Measurements from ENCODE around the gene PPME1.
"Not testable (repeated sequence)": the region's sequence is repeated elsewhere in the genome, so short reads cannot be mapped to it uniquely, and the experiment has no call there.

The PPME1 gene, protein sequence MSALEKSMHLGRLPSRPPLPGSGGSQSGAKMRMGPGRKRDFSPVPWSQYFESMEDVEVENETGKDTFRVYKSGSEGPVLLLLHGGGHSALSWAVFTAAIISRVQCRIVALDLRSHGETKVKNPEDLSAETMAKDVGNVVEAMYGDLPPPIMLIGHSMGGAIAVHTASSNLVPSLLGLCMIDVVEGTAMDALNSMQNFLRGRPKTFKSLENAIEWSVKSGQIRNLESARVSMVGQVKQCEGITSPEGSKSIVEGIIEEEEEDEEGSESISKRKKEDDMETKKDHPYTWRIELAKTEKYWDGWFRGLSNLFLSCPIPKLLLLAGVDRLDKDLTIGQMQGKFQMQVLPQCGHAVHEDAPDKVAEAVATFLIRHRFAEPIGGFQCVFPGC

DNA sequence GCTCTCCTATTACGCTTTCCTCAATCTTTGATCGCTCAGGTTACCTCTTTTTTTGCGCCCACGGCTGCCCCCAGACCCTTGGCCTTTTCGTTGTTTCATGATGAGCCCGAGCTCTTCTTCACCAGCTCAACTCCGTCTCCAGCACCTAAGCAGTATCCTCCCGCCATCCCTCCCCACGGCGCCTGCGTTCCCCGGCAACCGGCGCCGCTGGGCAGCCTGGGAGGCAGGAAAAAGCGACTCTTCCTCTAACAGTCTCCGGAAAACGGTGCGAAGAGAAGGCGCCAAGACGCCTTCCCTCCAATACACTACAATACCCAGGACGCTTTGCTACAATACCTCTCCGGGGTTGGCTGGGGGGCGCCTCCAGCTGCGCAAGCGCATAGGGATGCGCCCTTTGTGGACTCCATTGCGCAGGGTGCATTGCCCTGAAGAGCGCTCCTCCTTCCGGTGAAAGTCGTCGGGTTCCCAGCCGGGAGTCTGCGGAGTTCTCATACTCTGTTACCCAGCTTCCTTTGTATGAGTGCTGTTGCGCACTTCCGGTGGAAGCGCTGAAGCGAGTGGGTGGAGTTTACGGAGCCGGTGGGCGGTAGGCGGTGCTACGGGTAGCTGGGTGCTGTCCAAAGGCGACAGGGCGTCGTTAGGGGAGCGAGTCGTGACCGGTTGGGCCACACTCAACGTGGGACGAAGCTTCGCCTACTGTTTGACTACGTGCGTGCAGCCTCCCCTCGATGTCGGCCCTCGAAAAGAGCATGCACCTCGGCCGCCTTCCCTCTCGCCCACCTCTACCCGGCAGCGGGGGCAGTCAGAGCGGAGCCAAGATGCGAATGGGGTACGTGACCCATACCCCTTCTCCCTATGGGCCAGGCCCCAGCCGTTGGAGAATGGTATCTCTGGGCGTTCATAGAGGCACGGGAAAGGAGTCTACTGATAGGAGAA, at the start of gene PPME1, which contains the start of gene C2CD3:
Gene PPME1 (plus strand): TSS at position 596 of the 936 bp plus-strand sequence. CDS start 133 bp downstream, at position 729.
Gene C2CD3 (minus strand): TSS at position 309 of the 936 bp plus-strand sequence. CDS start 210 bp downstream, at position 99.
- DNase-seq, result peak; percentile 97

DNA sequence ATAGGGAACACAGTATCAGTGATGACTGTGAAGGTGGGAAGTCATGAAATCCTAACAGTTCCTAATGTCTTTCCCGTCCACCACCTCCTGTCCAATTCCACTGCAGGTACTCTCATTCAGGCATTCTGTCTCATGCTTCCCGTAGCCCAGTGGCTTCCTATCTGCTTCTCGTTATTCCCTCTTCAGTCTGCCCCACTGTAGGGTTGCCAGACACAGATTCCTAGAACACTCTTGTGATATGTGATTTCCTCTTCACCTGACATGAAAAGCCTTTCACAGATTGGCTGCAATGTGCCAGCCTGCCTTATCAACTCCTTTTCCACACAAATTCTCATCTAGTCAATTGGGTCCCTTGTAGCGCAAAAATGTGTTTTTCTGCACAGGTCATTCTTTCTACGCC, 49.3 kb upstream of the PPME1 start:
- no peak for DNase-seq

DNA sequence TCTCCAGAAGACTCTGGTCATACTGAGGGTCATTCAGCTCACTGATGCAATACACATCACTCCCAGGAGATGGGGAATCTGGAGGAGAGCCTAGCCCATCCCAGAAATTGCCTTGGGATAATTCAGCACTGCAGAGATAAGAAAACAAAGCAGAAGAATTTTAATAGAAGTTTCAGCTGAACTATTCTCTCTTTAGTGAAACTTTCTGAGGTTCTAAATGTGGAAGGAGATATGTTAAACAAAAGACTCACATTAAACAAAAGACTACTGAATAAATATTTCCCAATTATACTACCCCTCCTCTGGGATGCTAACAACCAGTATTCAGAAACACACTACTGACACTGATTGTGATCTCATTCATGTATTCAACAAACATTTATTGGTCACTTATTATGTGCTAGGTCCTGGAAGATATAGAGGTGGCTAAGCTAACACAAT, 48.1 kb upstream of the PPME1 start:
- DNase-seq, result no peak

DNA sequence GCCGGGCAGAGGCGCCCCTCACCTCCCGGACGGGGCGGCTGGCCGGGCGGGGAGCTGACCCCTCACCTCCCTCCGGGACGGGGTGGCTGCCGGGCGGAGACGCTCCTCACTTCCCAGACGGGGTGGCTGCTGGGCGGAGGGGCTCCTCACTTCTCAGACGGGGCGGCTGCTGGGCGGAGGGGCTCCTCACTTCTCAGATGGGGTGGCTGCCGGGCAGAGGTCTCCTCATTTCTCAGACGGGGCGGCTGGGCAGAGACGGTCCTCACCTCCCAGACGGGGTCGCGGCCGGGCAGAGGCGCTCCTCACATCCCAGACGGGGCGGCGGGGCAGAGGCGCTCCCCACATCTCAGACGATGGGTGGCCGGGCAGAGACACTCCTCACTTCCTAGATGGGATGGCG, 42.0 kb upstream of the PPME1 start:
- DNase-seq, result not testable (repeated sequence)

DNA sequence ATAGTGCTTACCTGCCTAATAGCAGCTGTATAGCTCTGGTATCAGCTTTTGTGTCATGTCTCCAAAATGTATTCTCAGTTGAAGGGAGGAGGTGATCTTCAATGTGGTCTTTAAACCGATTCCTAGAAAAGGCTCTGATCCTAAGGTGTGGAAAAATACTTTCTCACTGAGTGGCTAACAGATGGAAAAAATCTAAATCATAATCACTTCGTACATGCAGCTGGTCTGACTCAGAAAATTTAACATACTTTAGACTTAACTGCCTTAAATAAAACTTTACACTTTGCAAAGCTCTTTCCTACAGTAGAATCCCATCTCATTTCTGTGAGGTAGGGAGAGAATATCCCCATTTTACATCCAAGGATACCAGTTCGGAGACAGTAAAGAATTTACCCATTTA, 38.3 kb upstream of the PPME1 start:
- no peak for DNase-seq

DNA sequence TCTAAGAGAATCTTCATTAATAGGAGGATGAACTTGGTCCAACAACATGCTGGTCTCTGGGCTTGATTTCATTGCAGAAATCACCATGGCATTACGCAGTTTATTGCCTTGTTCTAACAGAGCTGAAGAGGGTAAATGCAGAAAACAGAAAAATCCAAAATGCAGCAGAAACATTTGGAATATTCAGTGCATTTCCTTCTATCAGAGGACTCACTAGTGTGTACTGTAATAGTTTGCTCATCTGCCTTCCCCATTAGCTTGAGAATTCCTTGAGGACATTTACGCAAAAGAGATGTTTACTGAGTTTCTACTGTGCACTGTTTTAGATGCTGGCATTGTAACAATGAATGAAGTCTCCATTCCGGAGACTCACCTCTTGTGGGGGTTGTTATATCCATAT, 37.7 kb upstream of the PPME1 start:
- DNase-seq, result no peak

DNA sequence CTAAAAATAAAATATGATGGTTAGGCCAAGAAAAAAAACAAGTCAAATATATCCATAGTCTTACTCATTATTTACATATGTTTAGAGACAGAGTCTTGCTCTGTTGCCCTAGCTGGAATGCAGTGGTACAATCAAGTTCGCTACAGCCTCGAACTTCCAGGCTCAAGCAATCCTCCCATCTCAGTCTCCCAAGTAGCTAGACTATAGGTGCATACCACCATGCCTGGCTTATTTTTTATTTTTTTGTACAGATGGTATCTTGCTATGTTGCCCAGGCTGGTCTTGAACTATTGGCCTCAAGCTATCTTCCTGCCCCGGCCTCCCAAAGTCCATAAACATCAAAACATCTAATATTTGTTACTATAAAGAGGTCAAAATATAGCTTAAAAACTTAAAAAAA, 36.4 kb upstream of the PPME1 start:
- no peak for DNase-seq

DNA sequence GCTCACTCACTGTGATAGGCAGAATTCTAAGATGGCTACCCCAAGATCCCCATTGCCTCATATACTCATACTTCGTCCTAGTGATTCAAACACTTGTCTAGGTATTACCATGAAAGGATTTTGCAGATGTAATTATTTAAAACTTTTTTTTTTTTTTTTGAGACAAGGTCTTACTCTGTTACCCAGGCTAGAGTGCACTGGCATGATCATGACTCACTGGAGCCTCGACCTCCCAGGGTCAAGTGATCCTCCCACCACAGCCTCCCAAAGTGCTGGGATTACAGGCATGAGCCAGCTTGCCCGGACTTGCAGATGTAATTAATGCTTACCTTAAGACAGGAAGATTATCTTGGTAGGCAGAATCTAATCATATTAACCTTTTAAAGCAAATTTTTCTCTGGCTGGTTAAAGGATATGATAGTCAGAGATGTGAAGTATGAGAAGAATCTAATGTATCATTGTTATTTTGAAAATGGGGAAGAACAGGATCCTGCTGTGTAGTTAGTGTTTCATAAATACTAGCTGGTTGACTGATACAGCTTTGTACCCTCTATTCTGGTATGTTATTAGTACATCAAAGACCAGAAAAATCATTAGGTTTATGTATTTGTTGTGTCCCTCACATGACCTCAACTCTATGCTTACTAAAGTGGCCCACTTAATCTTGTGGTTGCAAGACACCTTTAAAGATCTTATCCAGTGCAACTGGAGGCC, 35.8 kb upstream of the PPME1 start:
- DNase-seq, result no peak

DNA sequence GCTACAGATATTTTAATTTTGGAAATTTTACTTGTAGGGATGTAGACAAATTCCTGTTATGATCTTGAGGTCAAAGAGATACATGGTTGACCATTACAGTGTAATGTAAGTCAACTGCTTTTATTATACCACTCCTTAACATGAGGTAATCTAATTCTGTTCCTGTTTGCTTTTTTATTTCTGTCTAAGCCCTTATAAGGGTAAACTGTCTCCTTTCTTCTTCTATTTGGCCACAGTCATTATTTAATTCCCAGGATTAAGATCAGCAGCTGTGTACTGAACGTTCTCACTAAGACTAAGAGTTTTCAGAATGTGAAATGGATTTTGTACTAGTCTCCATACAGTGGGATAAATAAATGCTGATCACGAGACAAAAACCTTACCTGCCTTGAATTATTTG, 33.1 kb upstream of the PPME1 start:
- no peak for DNase-seq

DNA sequence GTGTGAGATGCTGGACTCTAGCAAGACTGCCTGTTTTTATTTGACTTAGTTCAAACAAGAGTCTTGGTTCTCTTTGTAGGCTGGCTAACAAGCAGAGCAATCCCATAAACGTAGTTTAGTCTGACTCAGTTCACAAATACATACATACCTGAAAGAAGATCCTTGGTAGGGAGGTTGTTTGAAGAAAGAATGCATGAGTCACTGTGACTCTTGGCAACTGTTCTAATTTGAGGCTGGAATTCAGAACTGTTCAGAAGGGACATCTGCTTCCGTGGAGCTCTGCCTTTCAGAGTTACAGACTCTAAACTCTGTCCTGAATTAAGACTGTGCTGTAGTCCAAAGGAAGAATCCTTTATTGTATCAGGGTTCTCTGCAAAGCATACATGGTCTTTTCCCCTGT, 32.5 kb upstream of the PPME1 start:
- no peak for DNase-seq

DNA sequence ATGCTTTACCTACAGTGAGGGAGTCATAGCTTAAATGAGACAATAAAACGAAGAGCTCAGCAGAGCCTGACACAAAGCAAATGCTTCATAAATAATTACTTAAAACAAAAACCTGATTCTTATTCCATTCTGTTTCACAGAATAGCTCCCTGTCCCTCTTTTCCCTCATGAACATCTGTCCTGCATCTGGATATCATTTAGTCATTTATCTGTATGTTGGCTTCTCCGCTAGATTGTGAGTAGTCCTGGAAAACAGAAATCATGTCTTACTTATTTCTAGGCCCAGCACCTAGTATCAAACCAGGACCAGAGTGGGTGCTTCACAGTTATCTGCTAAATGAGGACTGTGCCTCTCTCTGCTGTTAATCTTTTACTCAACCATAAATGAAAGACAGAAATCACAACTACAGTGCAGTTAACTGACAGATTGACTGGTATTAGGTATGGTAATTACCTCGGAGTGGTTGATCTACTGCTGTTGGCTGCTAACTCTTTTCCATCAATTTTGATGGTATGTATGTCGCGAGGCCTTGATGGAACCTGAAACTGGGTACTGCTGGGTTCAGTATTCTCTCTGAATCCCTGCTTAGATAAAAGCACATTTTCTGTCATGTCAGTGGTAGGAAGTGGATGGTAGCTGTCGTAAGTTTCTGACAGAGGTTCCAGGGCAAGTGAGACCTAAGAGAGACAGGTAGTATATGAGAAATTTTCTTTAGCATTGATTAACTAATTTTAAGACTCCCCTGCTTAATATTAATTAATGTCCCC, 31.8 kb upstream of the PPME1 start:
- DNase-seq, result no peak

DNA sequence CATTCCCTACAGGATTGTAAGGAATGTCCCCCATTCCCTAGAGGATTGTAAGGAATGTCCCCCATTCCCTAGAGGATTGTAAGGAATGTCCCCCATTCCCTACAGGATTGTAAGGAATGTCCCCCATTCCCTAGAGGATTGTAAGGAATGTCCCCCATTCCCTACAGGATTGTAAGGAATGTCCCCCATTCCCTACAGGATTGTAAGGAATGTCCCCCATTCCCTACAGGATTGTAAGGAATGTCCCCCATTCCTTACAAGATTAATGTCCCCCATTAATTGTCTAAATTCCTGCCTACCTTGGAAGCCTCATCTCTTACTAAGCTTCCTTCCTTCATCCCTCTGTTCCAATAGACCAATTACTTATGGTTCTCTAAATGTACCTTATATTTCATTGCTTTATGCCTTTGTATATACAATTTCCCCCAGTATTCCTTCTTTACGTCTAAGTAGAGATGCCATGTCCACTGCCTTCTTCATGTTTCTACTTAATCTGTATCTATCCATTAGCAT, 31.1 kb upstream of the PPME1 start:
- not testable (repeated sequence) for DNase-seq

DNA sequence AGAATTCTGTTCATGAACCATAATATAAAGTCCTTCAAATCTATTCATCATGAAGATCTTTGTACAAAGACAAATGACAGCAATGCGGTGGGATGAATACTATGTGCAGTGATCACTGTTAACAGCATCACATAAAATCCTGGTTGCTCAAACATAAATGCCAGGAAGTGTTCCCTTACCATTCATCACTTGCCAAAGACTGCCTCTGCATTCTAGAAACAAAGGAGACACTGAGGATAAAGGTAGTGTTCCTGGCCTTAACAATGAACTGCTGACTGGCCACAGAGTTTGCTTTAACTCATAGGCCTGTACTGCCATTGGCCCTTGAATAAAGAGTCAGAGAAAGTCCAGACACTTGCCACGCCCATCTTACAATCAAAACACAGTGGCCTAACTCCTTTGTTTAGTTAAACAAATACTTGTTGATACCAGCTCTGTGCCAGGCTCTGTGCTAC, 29.8 kb upstream of the PPME1 start:
- DNase-seq, result no peak

DNA sequence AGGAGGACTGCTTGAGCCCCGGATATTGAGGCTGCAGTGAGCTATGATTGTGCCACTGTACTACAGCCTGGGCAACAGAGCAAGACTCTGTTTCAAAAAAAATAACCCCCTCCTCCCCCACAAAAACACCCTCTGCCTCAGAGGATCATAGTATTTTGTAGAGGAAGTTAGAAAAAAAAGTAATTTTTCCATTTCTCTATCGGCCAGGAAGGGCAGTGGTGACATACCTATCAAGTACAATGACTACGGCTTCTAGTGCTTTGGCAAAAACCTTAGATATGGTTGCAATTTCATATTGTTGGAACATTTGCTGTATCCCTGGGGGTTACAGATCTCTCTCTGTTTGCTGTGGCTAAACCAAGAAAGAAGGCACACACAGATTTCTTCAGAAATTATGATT, 29.2 kb upstream of the PPME1 start:
- no peak for DNase-seq

DNA sequence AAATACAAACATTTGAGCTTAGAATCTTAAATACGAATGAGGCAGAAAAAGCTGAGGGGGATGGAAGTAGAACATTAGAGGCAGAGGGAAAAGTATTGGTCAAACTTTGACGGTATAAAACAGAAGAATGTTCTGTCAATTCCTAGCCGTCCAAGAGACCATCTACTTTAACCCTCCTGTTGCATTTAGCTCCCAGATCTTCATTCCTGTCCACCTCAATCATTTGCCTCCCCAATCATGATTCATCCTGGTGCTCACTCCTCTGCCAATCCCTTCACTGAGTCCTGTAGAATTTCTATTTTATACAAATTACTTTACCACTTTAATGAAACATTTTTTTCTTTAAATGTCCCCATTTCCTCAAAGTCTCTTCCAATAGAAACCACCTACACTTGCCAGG, 28.5 kb upstream of the PPME1 start:
- DNase-seq, result no peak

DNA sequence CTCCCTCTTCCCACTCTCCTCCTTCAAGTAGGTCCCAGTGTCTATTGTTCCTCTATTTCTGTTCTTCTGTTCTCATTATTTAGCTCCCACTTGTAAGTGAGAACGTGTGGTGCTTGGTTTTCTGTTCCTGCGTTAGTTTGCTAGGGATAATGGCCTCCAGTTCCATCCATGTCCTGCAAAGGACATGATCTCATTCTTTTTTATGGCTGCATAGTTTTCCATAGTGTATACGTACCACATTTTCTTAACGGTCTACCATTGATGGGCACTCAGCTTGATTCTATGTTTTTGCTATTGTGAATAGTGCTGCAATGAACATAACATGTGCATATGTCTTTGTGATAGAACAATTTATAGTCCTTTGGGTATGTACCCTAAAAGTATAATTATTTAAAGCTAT, 26.5 kb upstream of the PPME1 start:
- DNase-seq, result no peak

DNA sequence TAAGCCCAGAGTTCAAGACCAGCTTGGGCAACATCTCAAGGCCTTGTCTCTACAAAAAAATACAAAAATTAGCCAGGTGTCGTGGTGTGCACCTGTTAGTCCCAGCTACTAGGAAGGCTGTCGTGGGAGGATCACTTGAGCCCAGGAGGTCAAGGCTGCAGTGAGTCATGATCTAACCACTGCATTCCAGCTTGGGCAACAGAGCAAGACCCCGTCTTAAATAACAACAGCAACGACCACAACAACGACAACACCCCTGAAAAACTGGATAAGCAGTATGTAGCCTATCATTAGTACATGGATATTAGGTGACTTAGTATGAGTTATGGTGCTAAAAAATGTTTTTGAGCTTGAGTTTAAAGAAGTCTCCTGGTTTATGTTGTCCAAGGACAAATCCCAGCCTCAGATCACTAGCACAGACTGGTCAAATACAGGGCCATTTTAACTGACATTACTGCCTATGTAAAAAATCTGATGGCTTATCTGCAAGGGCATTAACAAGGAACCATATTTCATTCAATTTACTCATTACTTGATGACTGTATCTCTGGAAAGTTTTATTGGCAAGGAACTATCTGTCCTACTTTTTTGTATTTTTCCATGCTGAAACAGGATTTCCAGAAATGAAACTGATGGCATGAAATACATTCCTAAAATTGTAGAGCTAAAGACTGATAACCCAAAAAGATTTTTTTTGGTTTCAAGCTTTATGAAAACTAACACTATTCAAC, 23.7 kb upstream of the PPME1 start:
- no peak for DNase-seq

DNA sequence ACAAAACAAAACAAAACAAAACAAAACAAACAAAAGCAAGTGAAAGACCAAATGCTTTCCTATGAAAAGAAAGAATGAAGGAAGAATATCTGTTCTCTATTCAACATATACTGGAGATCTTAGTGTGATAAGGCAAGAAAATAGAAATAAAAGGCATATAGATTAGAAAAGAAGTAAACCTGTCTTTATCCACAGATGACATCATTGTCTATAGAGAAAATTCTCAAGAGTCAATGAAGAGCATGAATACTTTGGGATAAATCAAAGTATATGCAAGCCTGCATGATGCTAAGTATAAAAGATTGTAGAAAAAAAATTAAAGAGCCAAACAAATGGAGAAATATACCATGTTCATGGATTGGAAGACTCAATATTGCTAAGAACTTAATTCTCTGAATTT, 17.9 kb upstream of the PPME1 start:
- no peak for DNase-seq

DNA sequence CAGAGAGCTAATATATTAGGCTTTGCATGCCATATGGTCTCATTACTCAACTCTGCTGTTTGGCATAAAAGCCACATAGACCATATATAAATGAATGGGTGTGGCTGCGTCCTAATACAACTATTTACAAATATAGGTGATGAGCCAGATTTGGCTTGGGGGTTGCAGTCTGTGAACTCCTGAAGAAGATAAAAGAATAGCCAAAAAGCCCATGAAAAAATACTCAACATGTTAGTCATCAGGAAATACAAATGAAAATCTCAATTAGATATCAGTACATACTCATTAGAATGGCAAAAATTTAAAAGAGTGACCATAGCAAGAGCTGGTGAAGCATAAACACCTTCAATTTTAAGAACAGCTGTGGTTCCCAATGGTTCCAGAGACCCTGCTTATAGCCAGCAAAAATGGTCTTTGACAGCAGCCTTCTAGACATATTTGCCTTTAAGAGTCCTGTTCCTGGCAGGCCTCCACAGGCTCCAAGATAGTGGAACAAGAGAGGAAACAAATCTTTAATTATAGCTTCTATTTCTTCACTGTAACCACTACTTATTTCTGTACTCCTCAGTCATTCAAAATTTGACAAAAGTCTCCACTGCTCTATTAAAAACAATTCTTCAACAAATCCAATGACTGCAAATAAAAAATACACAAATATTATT, 16.3 kb upstream of the PPME1 start:
- DNase-seq, result no peak

DNA sequence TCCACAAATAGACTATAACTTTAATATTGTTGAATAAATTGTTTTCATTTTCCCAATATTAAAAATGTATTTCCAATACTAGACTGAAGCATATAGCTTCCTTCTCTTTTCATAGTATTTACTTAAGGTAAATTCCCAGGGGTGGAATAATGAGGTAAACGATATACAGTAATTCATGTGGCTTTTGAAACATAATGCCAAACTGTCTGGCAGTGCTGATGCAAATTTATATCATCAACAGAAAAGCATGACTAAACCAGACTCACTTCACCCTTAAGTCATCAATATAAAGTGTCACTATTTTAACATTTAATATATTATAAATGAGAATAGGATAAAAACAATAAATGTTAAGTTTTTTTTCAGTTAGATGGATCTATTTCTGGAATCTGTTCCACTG, 13.9 kb upstream of the PPME1 start:
- DNase-seq, result no peak

DNA sequence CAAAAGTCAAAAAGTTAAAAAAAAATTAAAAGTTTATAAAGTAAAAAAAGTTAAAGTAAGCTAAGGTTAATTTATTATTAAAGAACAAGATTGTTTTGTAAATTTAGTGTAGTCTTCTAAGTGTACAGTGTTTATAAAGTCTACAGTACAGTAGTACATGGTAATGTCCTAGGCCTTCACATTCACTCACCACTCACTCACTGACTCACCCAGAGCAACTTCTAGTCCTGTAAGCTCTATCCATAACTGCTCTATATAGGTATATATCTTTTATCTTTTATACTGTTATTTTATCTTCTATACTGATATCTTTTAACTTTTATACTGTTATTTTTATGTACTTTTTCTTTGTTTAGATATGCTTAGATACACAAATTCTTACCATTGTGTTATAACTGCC, 11.4 kb upstream of the PPME1 start:
- no peak for DNase-seq
